T-helper 1 cell treated with Interleukin-12 subunit alpha and Interleukin-12 subunit beta and Interleukin-4 antibody, amounts not matched to agents 30 μg/mL and 1 μg/mL, for 36 hours (primary cell): Measurements from ENCODE around the gene NFE2L2.
"Not testable (repeated sequence)": the region's sequence is repeated elsewhere in the genome, so short reads cannot be mapped to it uniquely, and the experiment has no call there.

Experiments
- H3K27ac Mint-ChIP-seq: one replicate; pipeline ENCODE4 v1.8.0; 2021; ENCODE audit warnings: mild to moderate bottlenecking, mixed read lengths
- H3K27me3 Mint-ChIP-seq: one replicate; pipeline ENCODE4 v1.8.0; 2021; ENCODE audit warnings: low read depth, mixed read lengths
- H3K36me3 Mint-ChIP-seq: one replicate; pipeline ENCODE4 v1.8.0; 2021; ENCODE audit warnings: low read depth, mixed read lengths
- H3K4me1 Mint-ChIP-seq: one replicate; pipeline ENCODE4 v1.8.0; 2021; ENCODE audit warnings: low read depth, mixed read lengths
- H3K4me3 Mint-ChIP-seq: one replicate; pipeline ENCODE4 v1.8.0; 2021; ENCODE audit warnings: mild to moderate bottlenecking, moderate library complexity, mixed read lengths
- H3K9me3 Mint-ChIP-seq: one replicate; pipeline ENCODE4 v1.8.0; 2021; ENCODE audit warnings: mixed read lengths

NFE2L2 gene

GRCh38 chr2:177221534-177221933, 43.0 kb downstream of the NFE2L2 start:
- Mint-ChIP-seq H3K27ac (no peak overlapping the region), H3K4me1 (peaks cover 41% of the 10 kb centered on the region), H3K36me3 (peaks cover 49% of the 10 kb centered on the region), H3K9me3 (no peaks in the 10 kb centered on the region), H3K27me3 (no peaks in the 10 kb centered on the region), H3K4me3 (no peak overlapping the region)

DNA sequence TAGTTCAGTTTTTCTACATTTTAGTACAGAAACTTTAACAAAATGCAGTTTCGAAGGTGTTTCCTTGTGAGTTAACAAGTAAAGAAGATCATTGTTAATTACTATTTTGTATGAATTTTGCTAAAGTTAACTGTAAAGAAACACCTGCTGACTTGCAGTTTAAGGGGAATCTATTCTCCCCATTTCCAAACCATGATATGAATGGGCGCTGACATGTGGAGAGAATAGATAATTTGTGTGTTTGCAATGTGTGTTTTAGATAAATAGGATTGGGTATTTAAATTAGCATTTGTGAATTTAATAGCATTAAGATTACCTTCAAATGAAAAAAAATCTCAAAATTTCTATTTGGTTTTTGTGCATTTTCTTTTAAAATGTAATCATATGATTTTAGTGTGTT, 44.7 kb downstream of the NFE2L2 start:
- Mint-ChIP-seq H3K36me3 (peaks cover 66% of the 10 kb centered on the region), H3K4me1 (peaks cover 52% of the 10 kb centered on the region)
- H3K4me3 Mint-ChIP-seq, H3K9me3 Mint-ChIP-seq, H3K27ac Mint-ChIP-seq, H3K27me3 Mint-ChIP-seq: not testable (repeated sequence)

DNA sequence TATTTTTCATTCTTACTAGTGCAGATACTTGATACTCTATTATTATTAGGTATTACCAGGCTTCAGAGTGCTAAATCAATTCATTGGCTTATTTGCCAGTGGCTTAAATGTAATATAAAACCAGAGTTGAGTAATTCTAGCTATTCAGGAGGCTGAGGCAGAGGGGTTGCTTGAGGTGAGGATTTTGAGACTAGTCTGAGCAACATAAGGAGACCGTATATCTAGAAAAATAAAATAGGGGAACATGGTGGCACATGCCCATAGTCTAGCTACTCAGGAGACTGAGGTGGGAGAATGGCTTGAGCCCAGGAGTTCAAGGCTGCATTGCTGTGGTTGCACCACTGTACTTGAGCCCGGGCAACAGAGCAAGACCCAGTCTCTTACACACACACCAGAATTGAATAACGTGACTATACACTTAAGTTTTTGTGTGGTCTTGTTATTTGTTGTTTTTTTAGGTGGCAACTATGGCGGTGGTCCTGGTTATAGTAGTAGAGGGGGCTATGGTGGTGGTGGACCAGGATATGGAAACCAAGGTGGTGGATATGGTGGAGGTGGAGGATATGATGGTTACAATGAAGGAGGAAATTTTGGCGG, 47.2 kb downstream of the NFE2L2 start:
- H3K36me3 Mint-ChIP-seq = peaks cover 73% of the 10 kb centered on the region
- H3K4me1 Mint-ChIP-seq = peaks cover 55% of the 10 kb centered on the region

GRCh38 chr2:177212891-177213856, 51.4 kb downstream of the NFE2L2 start:
- Mint-ChIP-seq H3K4me3 (peak overlapping the region; percentile 97), H3K4me1 (peaks cover 42% of the 10 kb centered on the region), H3K36me3 (peaks cover 42% of the 10 kb centered on the region)

More for the DNA sequence above, 47.2 kb downstream of the NFE2L2 start:
- Mint-ChIP-seq H3K4me3 (no peak overlapping the region), H3K27me3 (no peaks in the 10 kb centered on the region), H3K9me3 (no peaks in the 10 kb centered on the region), H3K27ac (no peak overlapping the region)

GRCh38 chr2:177212106-177212890, 52.2 kb downstream of the NFE2L2 start, which contains the start of gene HNRNPA3:
HNRNPA3 (plus strand) TSS chr2:177212794; CDS start chr2:177212800, 6 bp downstream.
- H3K4me1 Mint-ChIP-seq = peaks cover 42% of the 10 kb centered on the region

More at GRCh38 chr2:177212891-177213856, 51.4 kb downstream of the NFE2L2 start:
- Mint-ChIP-seq H3K9me3 (no peaks in the 10 kb centered on the region), H3K27ac (peak overlapping the region; percentile 100), H3K27me3 (no peaks in the 10 kb centered on the region)

GRCh38 chr2:177211576-177212105, 52.9 kb downstream of the NFE2L2 start:
- no peaks in the 10 kb centered on the region for H3K9me3 Mint-ChIP-seq
- no peaks in the 10 kb centered on the region for H3K27me3 Mint-ChIP-seq
- H3K4me1 Mint-ChIP-seq = peaks cover 42% of the 10 kb centered on the region
- H3K27ac Mint-ChIP-seq = peak overlapping the region; percentile 100
- H3K36me3 Mint-ChIP-seq = peaks cover 32% of the 10 kb centered on the region
- peak overlapping the region; percentile 97 for H3K4me3 Mint-ChIP-seq

More at GRCh38 chr2:177212106-177212890, 52.2 kb downstream of the NFE2L2 start, which contains the start of gene HNRNPA3:
- Mint-ChIP-seq H3K27me3 (no peaks in the 10 kb centered on the region), H3K4me3 (peak within 1 kb of the TSS; percentile 97), H3K36me3 (peaks cover 38% of the 10 kb centered on the region), H3K9me3 (no peaks in the 10 kb centered on the region), H3K27ac (peak within 1 kb of the TSS; percentile 100)

GRCh38 chr2:177211169-177211568, 53.4 kb downstream of the NFE2L2 start:
- Mint-ChIP-seq H3K4me3 (peak overlapping the region; percentile 97), H3K27me3 (no peaks in the 10 kb centered on the region), H3K27ac (peak overlapping the region; percentile 100), H3K36me3 (peaks cover 27% of the 10 kb centered on the region), H3K4me1 (peaks cover 40% of the 10 kb centered on the region), H3K9me3 (no peaks in the 10 kb centered on the region)

DNA sequence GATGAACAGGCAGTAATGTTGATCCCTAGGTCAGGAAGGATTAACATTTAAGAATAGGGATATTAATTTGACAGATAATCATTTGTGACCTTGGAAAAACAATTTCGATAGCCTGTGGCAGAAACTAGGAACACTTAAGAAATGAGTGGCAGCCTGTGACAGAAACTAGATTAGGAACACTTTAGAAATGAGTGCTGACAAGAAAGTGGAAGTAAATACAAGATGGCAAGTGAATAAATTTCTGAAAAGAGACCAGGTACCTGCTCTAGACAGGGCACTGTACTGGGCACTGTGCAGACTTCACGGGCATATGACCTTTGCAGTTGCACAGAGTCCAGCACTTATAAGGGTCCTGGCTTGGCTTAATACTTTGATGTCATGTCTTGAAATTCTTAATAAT, 57.4 kb downstream of the NFE2L2 start:
- Mint-ChIP-seq H3K27ac (no peak overlapping the region), H3K4me1 (peaks cover 21% of the 10 kb centered on the region), H3K36me3 (peaks cover 1% of the 10 kb centered on the region), H3K27me3 (no peaks in the 10 kb centered on the region), H3K9me3 (no peaks in the 10 kb centered on the region), H3K4me3 (no peak overlapping the region)

DNA sequence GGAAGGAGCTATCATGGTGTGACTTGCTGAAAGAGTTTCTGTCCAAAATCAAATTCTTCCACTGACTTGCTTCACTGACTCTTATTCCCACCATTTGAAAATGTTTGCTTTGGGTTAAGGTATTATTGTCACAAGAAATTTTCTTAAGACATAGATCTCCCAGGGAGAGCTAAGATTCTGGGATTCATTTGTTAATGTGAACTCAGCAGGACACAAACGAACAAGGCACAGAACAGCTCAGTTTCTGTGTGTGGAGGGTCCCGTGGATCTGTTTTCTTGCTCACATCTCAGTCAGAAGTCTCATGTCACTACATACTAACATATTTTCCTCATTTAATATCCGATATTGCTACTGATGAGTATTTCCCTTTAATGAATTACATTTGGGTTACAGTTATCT, 60.1 kb downstream of the NFE2L2 start:
- H3K36me3 Mint-ChIP-seq = peaks cover 1% of the 10 kb centered on the region
- no peak overlapping the region for H3K27ac Mint-ChIP-seq
- no peaks in the 10 kb centered on the region for H3K9me3 Mint-ChIP-seq
- H3K4me3 Mint-ChIP-seq = no peak overlapping the region
- peaks cover 10% of the 10 kb centered on the region for H3K4me1 Mint-ChIP-seq
- H3K27me3 Mint-ChIP-seq = no peaks in the 10 kb centered on the region

GRCh38 chr2:177201919-177202346, 62.6 kb downstream of the NFE2L2 start:
- Mint-ChIP-seq H3K27me3 (no peaks in the 10 kb centered on the region), H3K36me3 (no peaks in the 10 kb centered on the region), H3K4me1 (peaks cover 3% of the 10 kb centered on the region), H3K4me3 (no peak overlapping the region), H3K27ac (no peak overlapping the region), H3K9me3 (no peaks in the 10 kb centered on the region)

- not testable (repeated sequence) for H3K27me3 Mint-ChIP-seq, H3K36me3 Mint-ChIP-seq, H3K4me3 Mint-ChIP-seq, H3K4me1 Mint-ChIP-seq, H3K27ac Mint-ChIP-seq, H3K9me3 Mint-ChIP-seq
Measured at GRCh38 chr2:177200419-177200818, 64.1 kb downstream of the NFE2L2 start.

DNA sequence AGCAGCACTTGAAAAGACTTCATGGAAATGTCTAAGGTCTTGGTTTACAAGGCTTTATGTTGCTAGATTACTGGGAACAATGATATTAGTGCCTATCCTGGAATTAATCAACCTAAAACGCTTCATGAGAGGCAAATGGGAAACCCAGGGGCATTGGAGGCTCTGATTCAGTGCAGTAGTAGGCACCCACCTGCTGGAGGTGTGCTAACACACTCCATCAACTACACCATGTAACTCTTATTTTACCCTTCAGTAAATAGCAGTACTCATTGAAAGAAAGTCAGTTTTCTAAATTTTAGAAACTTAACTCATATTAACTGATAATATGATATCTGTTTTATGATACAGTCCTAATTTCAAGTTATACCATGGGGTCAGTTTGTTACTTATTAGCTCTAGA, 69.3 kb downstream of the NFE2L2 start:
- Mint-ChIP-seq H3K36me3 (no peaks in the 10 kb centered on the region), H3K27ac (no peak overlapping the region), H3K4me1 (peaks cover 4% of the 10 kb centered on the region), H3K27me3 (no peaks in the 10 kb centered on the region), H3K4me3 (no peak overlapping the region), H3K9me3 (no peaks in the 10 kb centered on the region)

DNA sequence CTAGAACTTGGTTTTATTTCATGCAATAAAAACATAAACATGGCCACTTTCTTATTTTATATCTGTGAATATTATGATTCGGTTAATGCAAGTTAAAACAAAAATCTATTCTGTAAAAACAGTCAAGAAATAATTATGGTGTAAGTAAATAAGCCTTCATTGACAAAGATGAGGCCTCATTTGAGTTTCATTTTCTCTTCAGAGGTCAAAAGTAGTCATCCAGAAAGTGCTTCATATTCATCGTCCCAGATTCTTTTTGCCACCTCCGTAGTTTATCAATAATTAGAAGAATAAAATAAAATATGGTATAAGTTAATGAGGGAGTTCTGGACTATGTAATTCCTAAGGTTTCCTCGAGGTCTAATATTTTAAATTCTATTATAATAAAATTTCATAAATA, 71.3 kb downstream of the NFE2L2 start:
- Mint-ChIP-seq H3K36me3 (no peaks in the 10 kb centered on the region), H3K4me3 (no peak overlapping the region), H3K27ac (no peak overlapping the region), H3K27me3 (no peaks in the 10 kb centered on the region), H3K9me3 (no peaks in the 10 kb centered on the region), H3K4me1 (peaks cover 4% of the 10 kb centered on the region)

DNA sequence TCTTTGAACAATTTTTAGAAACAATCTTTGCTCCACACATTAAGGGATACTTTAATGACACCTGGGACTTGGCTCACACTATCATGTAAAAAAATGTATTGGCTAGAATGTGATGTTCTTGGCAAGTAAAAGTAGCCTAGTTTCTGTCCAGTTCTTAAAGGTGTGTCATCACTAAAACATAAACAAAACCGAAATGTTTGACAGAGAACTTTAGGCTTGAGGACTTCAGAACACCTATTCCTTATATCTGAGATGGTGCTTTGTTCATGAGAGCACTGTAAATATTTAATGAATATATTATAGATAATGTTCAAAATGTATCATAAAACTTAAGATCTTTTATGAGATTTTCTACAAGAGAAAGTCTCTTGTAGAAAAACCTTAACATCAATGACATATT, 71.7 kb downstream of the NFE2L2 start:
- Mint-ChIP-seq H3K9me3 (no peaks in the 10 kb centered on the region), H3K36me3 (no peaks in the 10 kb centered on the region), H3K27me3 (no peaks in the 10 kb centered on the region), H3K27ac (no peak overlapping the region), H3K4me1 (peaks cover 4% of the 10 kb centered on the region), H3K4me3 (no peak overlapping the region)
